Measurements from ENCODE around the gene WDR5. TPM values are rescaled to one million over a fixed set of nuclear protein-coding genes. Genes with fewer than 3 reads are reported as not detected.
A peak's percentile ranks its signal among the peaks of the same experiment; 100 is the strongest.
"Not testable (repeated sequence)": the region's sequence is repeated elsewhere in the genome, so short reads cannot be mapped to it uniquely, and the experiment has no call there.

Gene WDR5
- total RNA-seq, 6 donors from 2014 or later: 23.3 to 48.2 (median 27.3) TPM

DNA sequence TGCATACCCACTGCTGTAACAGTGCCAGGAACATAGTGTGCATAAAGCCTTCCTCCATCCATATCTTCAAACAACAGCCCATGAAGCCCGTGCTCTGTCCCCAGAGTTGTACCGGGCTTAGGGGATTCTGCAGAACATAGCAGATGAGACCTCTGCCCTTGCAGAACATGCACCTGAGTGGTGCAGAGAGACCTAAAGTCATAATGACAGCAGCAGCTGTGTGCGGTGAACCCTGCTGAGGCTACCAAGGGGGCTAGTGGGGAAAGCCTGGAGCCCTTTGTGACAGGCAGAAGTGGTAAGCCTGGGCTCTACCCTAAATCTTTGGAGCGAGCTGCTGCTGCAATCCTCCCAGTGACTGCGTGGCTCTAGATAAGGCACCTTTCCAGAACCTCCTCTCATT, 35.8 kb upstream of the WDR5 start:
- Histone ChIP-seq H3K4me3 (no peak overlapping the region), H3K9me3 (no peaks in the 10 kb centered on the region), H3K4me1 (no peaks in the 10 kb centered on the region), H3K27ac (no peak overlapping the region), H3K36me3 (no peaks in the 10 kb centered on the region), H3K27me3 (no peaks in the 10 kb centered on the region)
- ATAC-seq (ENCODE audit: low FRiP score in 2 of 2) (no peak), DNase-seq (no peak)
- no peak for TF ChIP-seq POLR2A (IDR thresholded peaks at IDR 0.05)
- no peak for TF ChIP-seq POLR2AphosphoS5 (IDR thresholded peaks at IDR 0.05)
- TF ChIP-seq EP300 (IDR thresholded peaks at IDR 0.05): no peak
- TF ChIP-seq CTCF (IDR thresholded peaks at IDR 0.05): no peak
- WGBS, 2 donors: 86 to 100% methylated on average over 2 to 5 of the region's 5 CpGs

GRCh38 chr9:134101133-134101532, 34.7 kb upstream of the WDR5 start:
- H3K4me1 ChIP-seq; H3K9me3 ChIP-seq; H3K27ac ChIP-seq; ATAC-seq (ENCODE audit: low FRiP score in 2 of 2); H3K4me3 ChIP-seq; H3K27me3 ChIP-seq; H3K36me3 ChIP-seq; DNase-seq: not testable (repeated sequence)
- whole genome bisulfite sequencing, 2 donors: 71 to 75% methylated on average over 6 of the region's 6 CpGs

GRCh38 chr9:134101623-134102149, 34.2 kb upstream of the WDR5 start:
- Histone ChIP-seq H3K4me3 (no peak overlapping the region), H3K9me3 (no peaks in the 10 kb centered on the region), H3K36me3 (no peaks in the 10 kb centered on the region), H3K4me1 (no peaks in the 10 kb centered on the region), H3K27me3 (no peaks in the 10 kb centered on the region), H3K27ac (no peak overlapping the region)
- 73% methylated on average over 5 to 11 of the region's 11 CpGs for WGBS, 2 donors
- TF ChIP-seq EP300 (IDR thresholded peaks at IDR 0.05) (no peak), POLR2AphosphoS5 (IDR thresholded peaks at IDR 0.05) (no peak), POLR2A (IDR thresholded peaks at IDR 0.05) (no peak), CTCF (IDR thresholded peaks at IDR 0.05) (no peak)
- DNase-seq (peak in 1 of 2 donors; percentile 44), ATAC-seq (ENCODE audit: low FRiP score in 2 of 2) (peak in 1 of 2 donors; percentile 60)

GRCh38 chr9:134103391-134103998, 32.4 kb upstream of the WDR5 start:
- ATAC-seq (ENCODE audit: low FRiP score in 2 of 2) (no peak), DNase-seq (no peak)
- WGBS, 2 donors: 73% methylated on average over 5 of the region's 5 CpGs
- Histone ChIP-seq H3K4me1 (no peaks in the 10 kb centered on the region), H3K36me3 (no peaks in the 10 kb centered on the region), H3K4me3 (no peak overlapping the region), H3K9me3 (no peaks in the 10 kb centered on the region), H3K27me3 (no peaks in the 10 kb centered on the region), H3K27ac (no peak overlapping the region)
- TF ChIP-seq EP300 (IDR thresholded peaks at IDR 0.05): no peak
- no peak for TF ChIP-seq POLR2A (IDR thresholded peaks at IDR 0.05)
- TF ChIP-seq POLR2AphosphoS5 (IDR thresholded peaks at IDR 0.05): no peak
- TF ChIP-seq CTCF (IDR thresholded peaks at IDR 0.05): no peak

DNA sequence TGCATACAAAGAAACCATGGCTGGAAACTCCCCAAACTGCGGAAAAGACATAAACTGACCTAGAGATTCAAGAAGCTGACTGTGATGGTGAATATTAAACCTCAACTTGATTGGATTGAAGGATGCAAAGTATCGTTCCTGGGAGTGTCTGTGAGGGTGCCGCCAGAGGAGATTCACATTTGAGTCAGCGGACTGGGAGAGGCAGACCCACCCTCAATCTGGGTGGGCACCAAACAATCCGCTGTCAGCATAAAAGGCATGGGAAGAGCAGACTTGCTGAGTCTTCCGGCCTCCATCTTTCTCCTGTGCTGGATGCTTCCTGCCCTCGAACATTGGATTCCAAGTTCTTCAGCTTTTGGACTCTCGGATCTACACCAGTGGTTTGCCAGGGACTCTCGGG, 24.8 kb upstream of the WDR5 start:
- ATAC-seq (ENCODE audit: low FRiP score in 2 of 2) (no peak), DNase-seq (no peak)
- Histone ChIP-seq H3K36me3 (no peaks in the 10 kb centered on the region), H3K27me3 (no peaks in the 10 kb centered on the region), H3K4me1 (no peaks in the 10 kb centered on the region), H3K9me3 (no peaks in the 10 kb centered on the region), H3K4me3 (no peak overlapping the region), H3K27ac (no peak overlapping the region)
- TF ChIP-seq CTCF (IDR thresholded peaks at IDR 0.05): no peak
- TF ChIP-seq POLR2AphosphoS5 (IDR thresholded peaks at IDR 0.05): no peak
- WGBS, 2 donors: 79 to 82% methylated on average over 9 of the region's 9 CpGs
